GM12873 (cell line): ENCODE measurements around the gene LARP6.

Source experiments
- CTCF ChIP-seq: IDR thresholded peaks from 2 replicates; pipeline ENCODE4 v1.5.1; 2012; ENCODE audit warnings: low read depth, mild to moderate bottlenecking, moderate library complexity, low read length, control low read depth; ENCODE audit not compliant: insufficient read depth; ENCODE audit errors: missing control alignments

LARP6 gene

GRCh38 chr15:70876683-70877082 lies 22.7 kb upstream of the LARP6 start:
- TF ChIP-seq CTCF, result no peak

GRCh38 chr15:70876011-70876410 lies 22.1 kb upstream of the LARP6 start:
- no peak for TF ChIP-seq CTCF

- TF ChIP-seq CTCF, result no peak
Measured at GRCh38 chr15:70875001-70875782, 21.2 kb upstream of the LARP6 start.

- no peak for TF ChIP-seq CTCF
Measured at GRCh38 chr15:70873232-70874054, 19.5 kb upstream of the LARP6 start.

GRCh38 chr15:70870051-70870450 lies 16.1 kb upstream of the LARP6 start:
- no peak for TF ChIP-seq CTCF

GRCh38 chr15:70869346-70869745 lies 15.4 kb upstream of the LARP6 start:
- TF ChIP-seq CTCF, result no peak

GRCh38 chr15:70867911-70868467 lies 14.0 kb upstream of the LARP6 start:
- no peak for TF ChIP-seq CTCF
